ENCODE results near the gene HAUS7.

Gene HAUS7

DNA sequence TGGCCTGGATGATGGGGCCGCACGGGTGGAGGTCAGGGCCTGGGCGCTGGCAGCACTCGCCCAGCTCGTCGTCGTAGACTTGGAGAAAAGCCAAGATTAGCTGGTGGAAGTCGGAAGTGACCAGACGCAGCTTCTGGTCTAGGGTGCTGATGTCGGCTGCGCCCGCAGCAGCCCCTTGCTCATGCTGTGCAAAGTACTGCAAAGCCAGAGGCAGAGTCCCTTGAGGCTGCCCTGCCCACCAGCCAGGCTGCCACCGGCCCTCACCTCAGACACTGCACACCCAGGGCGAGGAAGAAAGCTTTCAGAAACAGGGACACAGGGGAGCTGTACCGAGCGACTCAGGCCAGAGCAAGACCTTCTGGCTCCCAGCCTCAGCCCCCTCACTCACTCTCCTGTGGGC lies 14.8 kb downstream of the HAUS7 start:
- DNase-seq (ENCODE audit: low spot score) = no peak

DNA sequence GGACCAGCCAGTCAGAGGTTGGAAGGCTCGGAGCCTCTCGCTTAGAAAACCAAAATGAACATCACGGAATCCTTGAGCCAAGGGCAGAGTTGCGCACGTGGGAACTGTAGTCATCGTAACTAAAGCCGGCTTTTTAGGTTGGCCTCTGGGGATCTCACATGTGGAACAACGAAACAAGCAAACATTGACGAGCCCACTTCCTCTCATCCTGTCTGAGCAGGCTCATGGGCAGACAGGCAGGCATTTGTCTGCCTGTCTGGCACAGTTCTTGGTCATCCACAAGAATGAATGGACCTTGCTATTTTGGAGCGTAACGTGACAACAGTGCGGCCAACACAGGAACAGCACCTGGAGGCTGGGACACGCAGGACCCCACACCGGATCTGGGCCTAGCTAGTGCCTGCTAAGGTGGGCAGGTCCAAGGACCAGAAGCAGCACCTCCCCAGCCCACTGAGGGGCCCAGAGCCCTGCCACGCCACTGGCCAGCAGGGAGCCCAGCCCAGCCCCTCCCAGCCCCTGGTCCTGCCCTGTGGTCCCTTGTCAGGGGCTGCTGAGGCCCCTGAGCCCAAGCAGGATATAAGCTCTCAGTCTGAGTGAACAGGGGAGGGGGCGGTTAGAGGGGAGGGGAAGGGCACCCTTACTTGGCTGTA lies 15.3 kb downstream of the HAUS7 start:
- DNase-seq (ENCODE audit: low spot score) = no peak

DNA sequence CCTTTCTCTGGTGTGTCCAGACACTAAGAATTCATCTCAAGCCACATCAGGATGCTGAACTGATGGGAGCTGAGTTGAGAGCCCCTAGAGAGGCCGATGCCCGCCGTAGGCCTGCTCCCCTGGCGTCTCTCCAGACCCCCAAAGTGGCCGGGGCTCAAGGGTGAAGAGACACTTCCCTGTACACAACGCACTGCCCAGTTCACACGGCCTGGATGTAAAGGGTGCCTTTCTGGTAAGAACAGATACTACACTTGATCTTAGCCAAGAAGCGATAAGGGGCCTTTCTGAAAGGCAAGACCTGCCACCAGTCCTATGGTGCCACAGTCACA lies 19.5 kb downstream of the HAUS7 start:
- no peak for DNase-seq (ENCODE audit: low spot score)

DNA sequence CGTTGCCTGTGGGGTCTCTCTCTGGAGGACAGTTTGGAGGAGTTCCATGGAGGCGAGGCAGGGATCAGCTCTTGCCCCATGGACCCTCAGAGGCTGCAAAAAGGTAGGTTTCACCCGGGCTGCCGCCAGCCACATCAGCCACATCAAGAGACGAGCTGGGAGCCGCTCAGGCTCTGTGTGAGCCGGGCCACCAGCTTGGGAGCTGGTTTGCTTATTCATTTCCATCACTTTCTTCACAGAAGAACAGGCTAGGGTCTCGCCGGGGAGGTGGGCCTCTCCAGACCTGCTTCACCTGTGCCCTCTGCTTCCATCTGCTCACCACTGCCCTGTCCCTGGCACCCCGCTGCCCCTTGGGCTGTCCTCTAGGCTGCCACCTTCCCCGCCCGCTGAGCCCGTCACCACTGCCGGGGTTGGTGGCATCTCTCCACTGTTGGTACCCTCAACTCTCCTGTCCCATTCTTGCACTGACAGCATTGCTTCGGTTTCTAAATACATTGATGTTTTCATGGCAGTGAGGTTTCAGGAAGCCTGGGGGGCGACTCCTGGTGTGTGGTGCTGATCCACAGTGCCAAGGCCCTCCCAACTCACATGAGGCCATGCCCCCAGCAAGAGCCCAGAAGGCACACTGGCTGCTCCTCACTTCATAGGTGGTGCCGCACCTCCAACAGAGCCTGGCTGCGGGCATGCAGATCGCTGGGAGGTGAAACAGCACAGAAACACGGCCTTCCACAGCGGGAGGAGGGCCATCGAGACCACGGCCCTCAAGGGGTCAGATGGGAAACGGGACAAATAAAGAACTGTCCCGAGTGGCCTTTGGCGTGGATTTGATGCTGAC lies 20.0 kb downstream of the HAUS7 start:
- no peak for DNase-seq (ENCODE audit: low spot score)

- DNase-seq (ENCODE audit: low spot score) = no peak
Observed at GRCh38 chrX:153449368-153450113, 20.8 kb downstream of the HAUS7 start.

DNA sequence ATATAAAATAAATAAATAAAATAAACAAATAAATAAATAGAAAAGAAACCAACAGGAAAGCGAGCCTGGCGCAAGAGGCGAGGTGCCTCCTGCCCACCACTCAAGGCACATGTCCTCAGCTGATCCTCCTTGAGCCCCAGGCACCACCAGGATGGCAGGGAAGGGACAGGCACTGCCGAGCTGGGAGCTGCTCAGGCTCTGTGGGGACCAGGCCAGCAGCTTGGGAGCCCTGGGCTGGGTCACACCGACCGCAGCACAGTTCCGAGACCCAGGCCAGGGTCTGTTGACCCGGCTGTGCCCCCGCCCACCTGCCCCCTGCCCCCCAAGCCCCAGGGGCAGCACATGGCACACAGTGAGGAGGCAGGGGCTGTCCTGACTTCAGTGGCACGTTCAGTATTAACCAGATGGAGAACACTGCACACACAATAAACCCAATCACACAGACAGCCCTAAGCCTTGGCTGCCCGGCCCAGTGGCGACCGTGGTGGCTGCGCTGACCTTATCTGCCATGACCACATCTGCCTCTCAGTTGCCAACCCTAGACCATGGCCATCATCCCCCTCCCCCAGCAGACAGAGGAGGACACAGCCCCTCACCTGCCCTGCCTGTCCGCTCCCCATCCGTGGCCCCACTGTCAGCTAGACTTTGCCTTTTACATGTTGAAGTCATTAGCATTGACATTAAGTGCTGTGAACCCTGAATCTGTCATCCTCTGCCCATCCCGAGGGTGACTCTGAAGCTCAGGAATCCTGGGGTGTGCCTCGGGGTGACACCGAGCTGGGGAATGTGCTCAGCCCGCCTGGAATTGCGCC lies 21.6 kb downstream of the HAUS7 start:
- no peak for DNase-seq (ENCODE audit: low spot score)

DNA sequence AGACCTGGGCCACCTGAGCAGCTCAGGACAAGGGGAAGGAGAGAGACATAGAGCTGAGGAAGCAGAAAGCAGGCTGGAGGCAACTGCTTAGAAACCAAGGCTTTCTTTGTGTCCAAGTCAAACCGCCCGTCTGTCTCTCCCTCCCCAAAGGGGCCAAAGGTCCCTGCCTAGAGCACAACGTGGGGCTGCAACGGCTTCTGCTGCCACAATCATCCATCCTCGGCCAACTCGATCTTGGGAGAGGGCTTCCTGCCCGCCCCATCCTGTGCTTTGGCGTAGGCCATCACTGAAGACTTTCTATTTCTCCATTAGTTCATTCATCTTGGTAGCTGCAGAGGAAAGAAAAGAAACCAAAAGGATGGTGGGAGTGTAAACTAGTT lies 22.8 kb downstream of the HAUS7 start:
- DNase-seq (ENCODE audit: low spot score) = no peak

DNA sequence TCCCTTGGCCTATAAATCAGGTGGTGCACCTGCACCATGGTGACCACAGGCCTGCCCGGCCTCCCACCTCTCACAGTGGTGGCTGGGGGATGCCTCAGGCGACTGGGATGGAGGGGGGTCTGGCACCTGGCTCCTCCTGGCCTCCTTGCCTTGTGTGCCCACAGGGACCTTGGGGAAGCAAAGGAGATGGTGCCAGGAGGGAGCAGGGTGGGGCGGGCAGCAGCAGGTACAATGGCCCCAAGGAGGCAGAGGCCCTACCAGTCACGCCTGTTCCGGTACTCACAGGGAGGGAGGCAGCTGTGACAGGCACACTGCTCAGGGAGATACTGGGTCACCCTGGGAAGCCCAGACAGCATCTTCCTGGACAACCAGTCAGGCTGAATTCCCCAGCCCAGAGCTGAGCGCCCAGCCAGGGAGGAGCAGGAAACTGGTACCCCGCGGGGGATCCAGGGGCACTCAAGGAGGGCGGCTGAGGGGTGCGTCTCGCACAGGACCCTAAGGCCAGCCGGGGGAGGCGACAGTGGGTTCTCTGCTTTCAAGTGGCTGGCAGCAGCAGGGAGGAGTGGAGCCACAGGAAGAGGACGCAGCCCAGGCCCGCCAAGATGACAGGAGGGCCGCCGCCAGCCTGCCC lies 23.3 kb downstream of the HAUS7 start:
- no peak for DNase-seq (ENCODE audit: low spot score)

GRCh38 chrX:153446636-153446936 lies 23.8 kb downstream of the HAUS7 start:
- no peak for DNase-seq (ENCODE audit: low spot score)

DNA sequence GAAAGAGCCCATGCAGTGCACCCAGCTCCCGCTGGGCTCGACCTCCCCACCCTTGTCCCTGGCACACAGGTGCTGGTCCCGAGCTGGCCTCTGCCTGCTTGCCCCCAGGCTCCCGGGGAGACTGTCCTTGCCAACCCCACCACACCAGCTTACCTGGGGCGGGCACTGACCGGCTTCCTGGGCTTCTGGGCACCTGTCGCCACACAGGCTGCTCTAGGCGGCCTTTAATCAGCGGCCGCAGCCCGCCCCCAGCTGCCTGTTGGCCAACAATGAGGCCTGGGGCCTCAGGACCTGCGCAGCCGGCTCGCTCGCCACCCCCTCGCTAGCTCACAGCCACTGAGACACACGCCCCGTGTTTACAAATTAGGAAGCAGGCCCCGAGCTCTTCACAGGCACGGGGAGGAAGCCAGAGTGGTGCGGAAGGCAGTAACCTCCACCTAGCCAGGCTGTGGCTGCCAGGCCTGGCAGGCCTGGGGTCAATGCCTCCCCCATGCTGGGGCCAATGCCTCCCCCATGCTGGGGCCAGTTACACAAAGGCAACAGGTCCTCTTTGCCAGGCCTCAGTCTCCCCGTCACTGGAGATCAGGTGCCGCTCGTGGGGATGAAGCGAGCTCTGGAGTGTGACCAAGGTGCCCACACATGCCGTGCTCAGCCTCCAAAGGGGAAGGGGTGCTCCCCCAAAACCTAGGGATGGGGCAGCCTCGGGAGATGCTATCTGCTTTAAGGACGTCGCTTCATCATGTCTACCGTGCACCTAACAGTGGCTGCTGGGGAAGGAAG lies 24.3 kb downstream of the HAUS7 start, which contains the start of gene TREX2:
TREX2 (minus strand) TSS at position 201 of the 780 bp plus-strand sequence. CDS start 626 bp downstream, outside the sequence.
- no peak for DNase-seq (ENCODE audit: low spot score)

DNA sequence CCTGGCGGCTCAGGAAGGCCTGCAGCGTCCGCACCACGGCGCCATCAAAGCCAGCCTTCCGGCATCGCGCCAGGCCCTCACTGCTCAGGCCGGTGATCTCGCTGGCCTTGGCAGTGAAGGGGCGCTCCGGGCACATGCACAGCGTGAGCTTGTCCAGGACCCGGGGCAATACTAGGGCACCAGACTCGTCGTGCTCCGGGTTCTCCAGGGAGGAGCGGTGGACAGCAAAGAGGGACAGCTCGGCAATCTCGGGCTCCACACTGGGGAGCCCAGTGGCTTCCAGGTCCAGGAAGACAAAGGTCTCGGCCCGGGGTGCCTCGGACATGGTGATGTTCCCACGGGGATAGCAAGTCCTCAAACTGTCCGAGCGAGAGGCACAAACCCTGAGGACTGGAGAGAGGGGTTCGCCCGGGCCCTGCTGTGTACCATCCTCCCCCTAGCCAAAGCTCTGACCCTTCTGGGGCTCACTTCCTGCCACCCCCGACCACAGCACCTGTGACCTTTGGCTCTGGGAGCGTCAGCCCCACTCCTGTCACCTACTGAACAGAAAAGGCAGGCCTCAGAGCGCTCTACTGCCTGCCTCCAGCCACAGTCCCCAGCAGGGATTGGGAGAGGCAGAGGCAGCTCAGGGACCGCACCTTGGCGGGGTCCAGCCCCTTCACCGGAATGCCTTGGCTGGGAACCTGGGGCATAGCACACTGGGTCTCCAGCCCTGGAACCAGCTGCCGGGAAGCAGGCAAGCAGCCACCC lies 25.1 kb downstream of the HAUS7 start:
- no peak for DNase-seq (ENCODE audit: low spot score)

- no peak for DNase-seq (ENCODE audit: low spot score)
Observed at GRCh38 chrX:153444333-153445011, 25.9 kb downstream of the HAUS7 start.

DNA sequence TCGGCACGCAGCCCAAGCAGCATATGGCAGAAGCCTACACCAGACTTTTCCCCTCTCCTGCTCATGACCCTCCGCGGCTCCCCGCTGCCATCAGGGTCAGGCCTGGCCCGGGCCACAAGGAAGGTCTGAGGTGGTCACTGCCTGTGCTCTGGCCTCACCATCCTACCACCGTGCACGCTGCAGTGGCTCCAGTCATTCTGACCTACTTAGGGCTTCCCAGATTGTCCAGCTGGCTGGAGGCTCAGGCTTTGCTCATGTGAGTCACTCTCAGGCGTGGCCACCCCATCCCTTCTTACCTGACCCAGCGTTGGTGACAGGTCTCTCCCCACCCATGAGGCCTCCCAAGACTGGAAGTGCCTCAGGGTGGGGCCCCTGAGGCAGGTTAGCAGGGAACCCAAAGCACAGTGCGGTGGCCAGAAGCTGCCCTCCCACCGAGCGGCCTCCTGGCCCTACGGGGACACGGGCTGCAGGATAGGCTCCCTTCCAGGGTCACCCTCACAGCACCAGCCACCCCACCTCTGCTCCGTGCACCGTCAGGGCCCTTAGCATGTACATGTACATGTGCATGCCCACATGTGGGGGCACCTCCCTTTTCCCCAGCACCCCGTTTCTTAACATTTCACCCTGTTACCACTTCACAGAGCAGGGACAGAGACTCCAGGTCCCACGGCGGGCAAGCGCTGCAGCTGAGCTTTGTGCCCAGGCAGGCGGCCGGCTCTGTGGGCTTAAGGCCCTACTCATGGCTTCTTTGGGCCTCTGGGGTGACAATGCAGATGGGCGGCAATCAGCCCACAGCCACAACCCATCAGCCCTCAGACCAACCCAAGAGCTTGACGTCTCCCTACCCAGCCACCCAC lies 26.7 kb downstream of the HAUS7 start:
- DNase-seq (ENCODE audit: low spot score) = no peak

- no peak for DNase-seq (ENCODE audit: low spot score)
Observed at GRCh38 chrX:153442463-153442862, 27.9 kb downstream of the HAUS7 start.

DNA sequence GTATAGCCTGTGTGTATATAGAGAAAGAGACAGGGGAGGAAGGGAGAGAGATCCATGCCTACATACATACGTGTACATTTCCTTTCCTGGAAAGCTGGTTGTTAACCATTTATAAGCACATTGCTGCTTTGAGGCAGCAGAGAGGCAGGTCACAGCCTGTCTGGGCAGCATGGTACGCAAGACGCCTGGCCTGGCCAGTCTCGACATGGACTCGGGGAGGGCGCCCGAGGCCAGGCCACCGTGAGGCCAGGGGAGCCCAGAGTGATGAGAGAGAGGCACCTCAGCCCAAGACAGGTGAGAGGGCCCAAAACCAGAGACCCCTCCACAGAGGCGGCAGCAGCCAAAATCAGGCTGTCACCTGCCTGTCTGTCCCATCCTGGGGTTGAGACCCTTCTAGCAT lies 28.4 kb downstream of the HAUS7 start:
- DNase-seq (ENCODE audit: low spot score) = no peak

GRCh38 chrX:153441296-153441695 lies 29.1 kb downstream of the HAUS7 start:
- no peak for DNase-seq (ENCODE audit: low spot score)

GRCh38 chrX:153440556-153441135 lies 29.7 kb downstream of the HAUS7 start:
- no peak for DNase-seq (ENCODE audit: low spot score)

GRCh38 chrX:153439977-153440376 lies 30.4 kb downstream of the HAUS7 start:
- DNase-seq (ENCODE audit: low spot score) = no peak
